ENCODE data around the gene EZH1.
"Not testable (repeated sequence)": the region's sequence is repeated elsewhere in the genome, so short reads cannot be mapped to it uniquely, and the experiment has no call there.

EZH1 gene

DNA sequence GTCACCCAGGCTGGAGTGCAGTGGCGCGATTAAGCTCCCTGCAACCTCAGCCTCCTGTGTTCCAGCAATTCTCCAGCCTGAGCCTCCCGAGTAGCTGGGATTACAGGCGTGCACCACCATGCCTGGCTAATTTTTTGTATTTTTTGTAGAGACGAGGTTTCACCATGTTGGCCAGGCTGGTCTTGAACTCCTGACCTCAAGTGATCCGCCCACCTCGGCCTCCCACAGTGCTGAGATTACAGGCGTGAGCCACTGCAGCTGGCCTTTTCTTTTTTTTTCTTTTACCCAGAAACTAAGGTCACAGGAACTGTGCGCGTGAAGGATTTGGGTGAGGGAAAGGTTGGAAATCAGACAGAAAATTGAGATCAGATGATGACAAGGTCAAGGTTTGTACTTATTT lies 25.1 kb upstream of the EZH1 start:
- FAIRE-seq = not testable (repeated sequence)

DNA sequence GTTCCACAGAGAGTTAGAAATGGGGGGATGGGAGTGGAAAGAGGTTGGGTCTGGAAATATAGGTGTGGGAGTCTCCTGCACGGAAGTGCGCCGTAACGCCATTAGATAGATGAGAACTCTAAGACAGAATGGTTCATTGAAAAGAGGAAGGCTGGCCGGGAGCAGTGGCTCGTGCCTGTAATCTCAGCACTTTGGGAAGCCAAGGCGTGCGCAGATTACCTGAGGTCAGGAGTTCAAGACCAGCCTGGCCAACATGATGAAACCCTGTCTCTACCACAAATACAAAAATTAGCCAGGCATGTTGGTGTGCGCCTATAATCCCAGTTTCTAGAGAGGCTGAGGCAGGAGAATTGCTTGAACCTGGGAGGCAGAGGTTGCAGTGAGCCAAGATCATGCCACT lies 23.2 kb upstream of the EZH1 start:
- not testable (repeated sequence) for FAIRE-seq

DNA sequence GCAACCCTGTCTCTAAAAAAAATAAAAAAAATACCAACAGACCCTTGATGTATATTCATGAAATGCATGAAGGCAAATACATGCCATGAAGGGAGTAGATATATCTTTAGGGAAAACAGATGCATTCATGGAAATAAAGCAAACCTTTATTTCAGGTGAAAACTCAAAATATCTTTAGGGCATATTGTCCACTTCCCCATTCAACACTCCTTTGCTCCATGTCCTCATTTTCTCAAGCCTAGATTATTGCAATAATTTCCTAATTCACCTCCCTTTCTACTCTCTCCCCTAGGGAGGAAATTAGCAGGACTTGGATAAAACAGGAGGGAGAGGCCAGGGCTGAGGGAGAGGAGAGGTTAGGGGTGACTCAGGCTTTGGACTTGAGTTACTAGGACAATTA lies 22.7 kb upstream of the EZH1 start:
- no peak for FAIRE-seq

DNA sequence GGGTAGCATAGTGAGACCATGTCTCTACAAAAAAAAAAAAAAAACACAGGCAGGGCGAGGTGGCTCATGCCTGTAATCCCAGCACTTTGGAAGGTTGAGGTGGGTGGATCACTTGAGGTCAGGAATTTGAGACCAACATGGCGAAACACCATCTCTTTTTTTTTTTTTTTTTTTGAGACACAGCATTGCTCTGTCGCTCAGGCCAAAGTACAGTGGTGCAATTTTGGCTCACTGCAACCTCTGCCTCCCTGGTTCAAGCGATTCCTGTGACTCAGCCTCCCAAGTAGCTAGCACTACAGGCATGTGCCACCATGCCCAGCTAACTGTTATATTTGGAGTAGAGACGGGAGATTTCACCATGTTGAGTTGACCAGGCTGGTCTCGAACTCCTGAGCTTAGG lies 21.3 kb upstream of the EZH1 start:
- FAIRE-seq = no peak

DNA sequence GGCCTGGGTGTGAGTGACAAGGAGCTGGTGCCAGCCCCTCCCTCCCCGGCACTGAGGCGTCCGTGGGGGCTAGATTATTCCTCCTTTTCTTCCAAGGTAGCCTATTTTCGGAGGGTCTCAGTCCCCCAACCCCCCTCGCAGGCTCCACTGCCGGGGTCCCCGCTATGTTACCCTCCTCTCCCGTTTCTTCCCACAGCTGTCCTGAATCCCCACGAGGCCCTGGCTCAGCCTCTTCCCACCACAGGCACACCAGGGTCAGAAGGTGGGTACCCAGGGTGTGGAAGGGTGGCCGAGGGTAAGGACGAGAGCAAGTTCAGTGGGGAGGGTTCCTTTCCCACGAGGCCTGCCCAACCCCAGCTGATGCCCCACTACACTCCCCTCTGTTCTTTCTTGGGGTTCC lies 16.8 kb upstream of the EZH1 start:
- no peak for FAIRE-seq

DNA sequence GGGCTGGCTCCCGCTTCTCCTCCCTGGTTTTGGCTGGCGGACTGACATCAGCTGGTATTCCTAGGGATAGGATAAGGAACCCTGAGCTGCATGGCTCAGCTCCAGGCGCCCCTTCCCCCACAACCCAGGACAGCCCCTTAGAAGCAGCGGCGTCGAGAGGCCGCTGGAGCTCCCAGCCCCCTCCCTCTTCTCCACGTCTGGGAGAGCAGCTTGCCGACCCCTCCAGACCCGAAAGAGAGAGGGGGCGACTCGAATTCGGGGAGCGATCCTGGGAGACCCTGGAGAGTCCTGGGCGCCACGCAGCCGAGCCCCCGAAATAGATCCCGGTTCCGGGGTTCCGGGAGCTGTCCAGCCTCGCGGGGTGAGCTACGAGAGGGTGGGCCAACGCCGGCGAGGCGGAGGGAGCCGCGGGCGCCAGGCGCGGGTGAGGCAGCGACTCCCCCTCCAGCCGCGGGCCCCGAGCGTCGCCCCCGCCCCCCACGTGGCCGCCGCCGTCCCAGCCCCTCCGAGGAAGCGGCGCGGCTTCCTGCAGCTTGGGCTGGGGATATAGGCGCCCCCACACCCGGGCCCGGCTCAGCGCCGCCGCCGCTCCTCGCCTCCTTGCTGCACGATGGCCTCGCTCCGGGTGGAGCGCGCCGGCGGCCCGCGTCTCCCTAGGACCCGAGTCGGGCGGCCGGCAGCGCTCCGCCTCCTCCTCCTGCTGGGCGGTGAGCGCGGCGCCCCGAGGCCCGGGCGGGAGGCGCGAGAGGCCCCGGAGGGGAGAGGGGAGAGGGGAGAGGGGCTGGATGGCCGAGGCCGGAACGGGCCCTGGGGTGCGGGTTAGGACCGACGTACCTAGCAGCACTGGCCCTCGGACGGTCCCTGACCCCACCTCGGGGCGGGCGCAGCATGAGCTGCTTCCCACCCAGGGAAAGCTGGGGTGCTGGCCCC lies 16.1 kb upstream of the EZH1 start, which contains the start of gene RAMP2:
TSS of gene RAMP2 (plus strand) at position 576 of the 930 bp plus-strand sequence. CDS start at position 611, 35 bp downstream.
- FAIRE-seq = no peak

DNA sequence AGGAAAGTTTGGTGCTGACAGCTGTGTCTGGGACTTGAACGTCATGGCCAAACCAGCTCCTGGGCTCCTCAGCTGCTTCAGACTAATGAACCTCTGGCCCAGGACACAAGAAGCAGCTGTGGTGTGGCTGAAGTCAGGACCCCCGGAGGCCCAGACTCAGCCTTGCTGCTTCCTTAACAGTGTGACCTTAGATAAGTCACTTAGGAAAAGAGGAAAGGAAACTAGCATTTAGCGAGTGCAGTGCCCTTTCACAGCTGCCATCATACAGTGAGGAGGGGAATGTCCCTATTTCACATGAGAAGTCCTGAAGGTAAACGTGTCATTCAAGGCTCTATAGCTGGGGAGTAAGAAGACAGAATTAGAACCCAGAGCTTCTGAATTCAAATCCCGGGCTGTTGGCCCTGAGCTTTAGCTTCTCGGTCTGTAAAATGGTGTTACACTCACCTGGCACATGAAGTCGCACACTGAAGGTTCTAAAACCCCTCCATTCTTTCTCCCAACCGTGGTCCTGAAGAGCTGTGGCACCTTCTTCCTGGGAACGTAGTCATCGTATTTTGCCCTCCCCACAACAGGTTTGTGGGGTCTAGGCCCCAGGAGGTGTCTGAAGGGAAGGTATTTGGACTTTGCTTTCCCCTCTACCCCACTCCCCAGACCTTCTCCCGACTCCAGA lies 15.3 kb upstream of the EZH1 start:
- FAIRE-seq = no peak

DNA sequence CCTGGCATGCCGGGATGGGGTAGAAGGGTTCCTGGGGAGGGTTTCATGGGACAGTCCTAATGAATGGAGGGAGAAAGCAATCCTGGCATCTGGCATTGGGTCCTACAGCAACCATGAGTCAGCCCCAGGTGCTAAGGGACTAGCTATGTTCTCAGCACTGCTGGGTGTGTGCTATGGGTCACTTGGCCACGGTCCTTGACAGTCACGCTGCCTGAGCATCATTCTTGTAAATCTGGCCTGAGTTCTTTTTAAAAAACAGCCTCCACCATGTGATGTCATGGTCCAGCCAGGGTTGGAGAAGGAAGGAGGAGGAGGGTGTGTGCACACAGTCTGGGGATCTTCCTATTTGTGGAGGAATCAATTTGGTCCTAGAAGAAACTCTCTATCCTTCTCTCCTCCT lies 9.9 kb upstream of the EZH1 start:
- no peak for FAIRE-seq

DNA sequence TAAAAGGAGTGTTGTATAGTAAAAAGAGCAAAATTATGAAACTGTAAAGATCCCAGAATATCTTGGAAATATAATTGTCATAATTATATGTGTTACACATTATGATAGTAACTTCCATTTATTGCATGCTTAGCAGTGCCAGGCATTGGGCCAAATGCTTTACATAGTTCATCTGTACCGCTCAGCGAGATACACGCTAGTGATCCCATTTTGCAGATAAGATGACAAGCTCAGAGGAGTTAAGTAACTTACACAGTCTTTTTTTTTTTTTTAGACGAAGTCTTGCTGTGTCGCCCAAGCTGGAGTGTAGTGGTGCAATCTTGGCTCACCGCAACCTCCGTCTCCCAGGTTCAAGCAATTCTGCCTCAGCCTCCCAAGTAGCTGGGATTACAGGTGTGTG lies 6.8 kb upstream of the EZH1 start:
- no peak for FAIRE-seq

DNA sequence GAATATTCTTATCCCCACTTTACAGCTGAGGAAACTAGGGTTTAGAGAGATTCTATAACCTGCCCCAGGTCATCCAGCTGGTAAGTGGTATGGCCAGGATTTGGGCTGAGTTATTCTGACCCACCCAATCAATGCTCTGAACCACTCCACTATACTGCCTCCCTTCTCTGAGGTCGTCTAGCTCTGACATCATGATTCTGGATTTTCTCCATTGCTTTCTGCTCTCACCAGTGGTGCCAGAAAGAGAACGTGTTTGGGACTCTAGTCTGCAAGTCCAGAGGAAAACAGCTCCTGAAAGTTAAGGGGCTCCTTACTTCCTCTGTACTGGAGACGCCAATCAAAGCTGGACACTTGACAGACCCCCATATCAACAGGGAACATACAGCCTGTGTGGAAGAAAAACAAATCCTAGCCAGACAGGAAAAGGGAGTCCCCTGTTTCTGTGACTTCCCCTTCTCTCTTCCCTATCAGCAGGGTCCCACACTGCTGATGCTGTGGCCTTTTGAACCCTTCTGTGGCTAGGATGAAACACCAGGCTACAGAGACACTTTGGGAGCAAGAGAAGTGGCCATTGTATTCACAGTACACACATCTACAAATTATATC lies 6.0 kb upstream of the EZH1 start:
- no peak for FAIRE-seq

DNA sequence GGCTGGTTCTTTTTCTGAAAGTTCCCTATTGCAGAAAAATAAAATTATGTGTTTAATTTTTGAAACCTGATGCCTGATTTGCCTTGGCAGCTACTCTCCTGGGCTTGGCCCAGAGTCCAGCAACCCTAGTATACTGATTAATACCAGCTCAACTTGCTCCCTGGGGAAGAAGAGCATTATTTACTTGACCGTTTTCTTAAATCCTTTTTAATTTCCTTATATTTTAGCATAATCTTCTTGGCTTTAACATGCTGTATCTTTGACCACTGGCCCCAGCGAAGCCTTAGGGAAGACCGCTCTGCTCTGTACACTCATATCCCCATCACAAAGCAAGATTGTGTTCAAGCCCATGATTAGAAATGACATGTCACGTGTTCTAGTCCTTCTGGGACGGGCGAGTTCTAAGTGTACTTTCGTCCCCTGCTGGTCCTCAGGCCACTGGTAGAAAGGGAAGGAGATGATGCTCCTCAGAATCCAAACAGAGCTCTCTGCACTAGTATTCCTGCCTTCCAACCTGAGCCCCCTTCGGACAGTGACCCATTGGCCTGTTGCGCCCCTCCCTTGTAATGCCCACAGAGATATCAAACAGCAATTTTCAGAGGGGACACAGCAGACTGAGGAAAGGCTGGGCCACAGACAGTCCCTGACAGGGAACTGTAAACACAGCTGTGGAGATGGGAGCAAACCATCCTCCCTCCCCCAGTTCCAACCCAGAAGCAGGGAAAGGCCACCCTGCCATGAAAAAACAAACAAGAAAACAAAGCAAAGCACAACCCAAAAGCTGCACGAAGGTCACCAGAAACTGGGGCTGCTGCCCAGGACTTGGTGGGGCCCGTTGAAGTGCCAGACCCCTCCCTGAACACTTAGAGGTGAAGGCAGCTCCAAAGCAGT lies 4.3 kb upstream of the EZH1 start:
- FAIRE-seq = no peak

DNA sequence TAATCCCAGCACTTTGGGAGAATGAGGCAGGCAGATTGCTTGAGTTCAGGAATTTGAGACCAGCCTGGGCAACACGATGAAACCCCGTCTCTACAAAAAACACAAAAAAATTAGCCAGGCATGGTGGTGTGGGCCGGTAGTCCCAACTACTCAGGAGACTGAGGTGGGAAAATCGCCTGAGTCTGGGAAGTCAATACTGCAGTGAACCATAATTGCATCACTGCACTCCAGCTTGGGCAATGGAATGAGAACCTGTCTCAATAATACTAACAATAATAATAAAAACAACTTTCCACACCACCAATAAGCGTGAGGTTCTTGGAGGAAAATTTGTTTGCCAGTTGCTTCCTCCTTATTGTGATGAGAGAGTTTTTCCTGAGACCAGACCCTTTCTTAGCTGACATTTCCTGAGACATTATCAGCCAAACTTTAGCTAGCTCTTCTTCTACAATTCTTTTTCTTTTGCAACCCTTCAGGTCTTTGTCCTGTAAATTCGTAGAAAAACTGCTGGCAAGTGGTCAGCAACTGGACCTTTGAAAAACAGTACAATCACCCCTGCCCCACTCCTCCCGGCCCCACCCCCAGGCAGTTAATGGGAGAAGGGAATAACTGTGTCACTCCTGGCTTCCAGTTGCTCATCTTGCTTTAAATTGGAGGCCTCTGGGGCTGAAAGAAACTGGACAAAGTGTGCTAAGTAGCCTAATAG lies 3.5 kb upstream of the EZH1 start:
- no peak for FAIRE-seq

DNA sequence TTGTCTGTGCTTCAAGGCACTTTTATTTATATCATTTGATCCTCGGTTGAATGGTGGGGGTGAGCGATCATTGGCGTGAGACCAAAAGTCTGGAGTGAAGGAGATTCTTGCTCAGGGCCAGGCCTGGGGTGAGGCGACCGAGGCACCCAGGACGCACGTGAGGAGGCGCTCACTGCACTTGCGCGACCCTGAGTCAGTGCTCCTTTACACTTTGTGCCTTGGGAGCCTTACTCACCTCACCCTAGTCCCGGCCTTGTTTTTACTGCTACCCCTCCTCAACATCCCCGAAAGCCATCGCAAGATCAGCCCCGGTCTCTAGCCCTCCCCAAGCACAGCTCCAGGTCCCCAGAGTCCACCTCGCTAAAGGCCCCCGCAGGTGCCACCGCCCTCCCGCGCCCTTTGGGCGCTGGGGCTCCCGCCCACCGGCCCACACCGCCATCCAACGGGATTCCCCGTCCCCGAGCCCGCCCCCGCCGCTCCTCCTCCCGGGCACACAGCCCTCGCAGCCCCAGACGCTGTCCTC lies 496 bp downstream of the EZH1 start:
- no peak for FAIRE-seq

DNA sequence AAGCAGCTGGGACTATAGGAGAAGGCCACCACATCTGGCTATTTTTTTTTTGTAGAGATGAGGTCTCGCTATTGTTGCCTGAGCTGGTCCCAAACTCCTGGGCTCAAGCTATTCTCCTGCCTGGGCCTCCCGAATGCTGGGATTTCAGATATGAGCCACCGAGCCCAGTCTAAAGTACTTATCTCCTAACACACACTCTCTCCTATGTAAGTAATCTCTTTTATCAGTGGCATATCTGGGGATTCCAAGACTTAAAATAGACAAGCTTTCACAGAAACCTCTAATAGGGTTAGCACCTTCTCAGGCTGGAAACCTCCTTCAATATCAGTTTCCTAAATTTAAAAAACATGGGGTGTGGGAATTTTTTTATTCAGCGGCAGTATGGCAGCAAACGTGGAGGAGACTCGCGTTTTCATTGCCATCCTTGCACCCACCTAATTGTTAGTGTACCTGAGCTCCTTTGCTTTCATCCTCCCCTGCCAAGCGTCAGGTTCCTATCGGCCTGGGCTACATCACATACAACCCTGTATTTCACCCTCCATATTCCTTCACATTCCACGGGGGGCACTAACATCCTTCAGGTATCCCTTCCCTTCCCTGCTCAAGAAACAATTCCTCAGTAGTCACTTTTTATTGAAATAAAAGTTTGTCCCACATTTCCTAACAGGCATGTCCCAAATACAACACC lies 1.1 kb downstream of the EZH1 start:
- FAIRE-seq = no peak

DNA sequence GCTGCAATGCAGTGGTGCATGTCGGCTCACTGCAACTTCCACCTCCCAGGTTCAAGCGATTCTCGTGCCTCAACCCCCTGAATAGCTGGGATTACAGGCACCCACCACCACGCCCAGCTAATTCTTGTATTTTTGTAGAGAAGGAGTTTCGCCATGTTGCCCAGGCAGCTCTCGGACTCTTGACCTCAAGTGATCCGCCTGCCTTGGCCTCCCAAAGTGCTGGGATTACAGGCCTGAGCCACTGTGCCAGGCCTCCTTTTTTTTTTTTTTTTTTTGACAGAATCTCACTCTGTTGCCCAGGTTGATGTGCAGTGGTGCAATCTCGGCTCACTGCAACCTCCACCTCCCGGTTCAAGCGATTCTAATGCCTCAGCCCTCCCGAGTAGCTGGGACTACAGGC lies 1.9 kb downstream of the EZH1 start:
- not testable (repeated sequence) for FAIRE-seq

DNA sequence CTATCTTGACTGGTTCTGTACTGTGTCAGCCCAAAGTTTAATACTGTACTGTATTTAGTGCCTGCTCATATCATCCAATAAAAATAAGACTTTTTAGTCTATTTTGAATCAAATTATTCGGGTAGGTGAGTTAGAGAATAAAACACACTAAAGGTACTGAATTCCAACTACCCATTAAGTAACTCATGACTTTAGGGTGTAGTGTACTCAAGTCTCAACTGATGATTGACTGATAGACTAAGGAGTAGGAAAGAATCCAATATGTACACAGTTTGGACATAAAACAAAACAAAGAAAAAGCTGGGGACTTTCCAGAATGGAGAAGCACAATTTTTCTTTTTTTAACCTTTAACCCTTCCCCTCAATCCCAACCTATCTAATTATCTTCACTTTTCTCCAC lies 4.1 kb downstream of the EZH1 start:
- FAIRE-seq = no peak

DNA sequence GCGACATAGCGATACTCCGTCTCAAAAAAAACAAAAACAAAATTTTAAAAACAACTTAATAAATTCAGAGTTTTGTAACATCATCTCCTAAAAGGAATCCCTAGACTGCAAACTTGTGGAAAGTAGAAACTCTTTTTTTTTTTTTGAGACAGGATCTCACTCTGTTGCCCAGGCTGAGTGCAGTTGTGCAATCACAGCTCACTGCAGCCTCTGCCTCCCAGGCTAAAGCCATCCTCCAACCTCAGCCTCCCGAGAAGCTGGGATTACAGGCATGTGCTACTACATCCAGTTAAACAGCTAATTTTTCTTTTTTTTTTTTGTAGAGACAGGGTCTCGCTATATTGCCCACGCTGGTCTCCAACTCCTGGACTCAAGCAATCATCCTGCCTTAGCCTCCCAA lies 19.7 kb downstream of the EZH1 start:
- no peak for FAIRE-seq

DNA sequence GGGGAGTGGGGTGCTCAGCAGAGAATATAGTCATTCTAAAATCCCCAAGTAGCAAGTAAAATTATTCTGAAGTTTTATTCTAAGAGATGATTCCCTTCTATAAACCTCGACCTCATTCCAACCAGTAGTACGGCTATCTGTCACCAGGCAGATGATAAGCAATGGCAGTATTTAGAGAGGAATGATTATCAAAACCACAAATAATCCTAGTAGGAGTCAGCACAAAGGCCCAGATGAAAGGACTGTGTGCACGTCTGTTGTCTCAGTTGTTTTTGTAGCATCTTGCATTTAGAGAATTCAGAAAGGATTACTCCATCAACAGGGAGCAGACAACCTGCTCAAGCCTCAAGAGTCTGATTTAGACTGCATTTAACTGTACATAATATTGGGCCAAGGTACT lies 21.2 kb downstream of the EZH1 start:
- no peak for FAIRE-seq

DNA sequence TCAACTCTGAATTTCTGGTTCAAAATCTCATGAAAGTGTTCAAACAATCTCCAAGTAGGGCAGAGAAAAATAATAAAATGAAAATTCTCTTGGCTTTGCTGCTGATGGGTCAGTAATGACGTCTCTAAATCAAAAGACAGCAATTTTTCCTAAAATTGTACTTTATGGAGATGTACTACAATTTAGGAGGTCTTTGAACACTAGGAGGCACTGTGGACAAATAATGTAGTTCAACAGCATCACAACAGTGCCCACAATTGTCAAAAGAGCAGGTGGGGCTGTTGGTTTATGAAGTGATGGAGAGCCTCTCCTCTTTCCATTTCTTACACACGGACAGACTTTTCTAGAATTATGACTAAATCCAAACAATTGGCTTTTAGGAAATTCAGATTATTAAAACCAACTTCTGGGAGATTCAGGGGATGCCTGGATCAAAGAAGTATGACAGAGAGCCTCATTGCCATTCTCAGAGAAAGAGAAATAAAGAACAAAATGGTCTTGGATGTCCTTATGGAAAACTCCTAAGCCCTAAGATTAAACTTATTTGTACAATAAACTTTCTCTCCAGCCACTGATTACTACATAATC lies 23.8 kb downstream of the EZH1 start:
- no peak for FAIRE-seq

DNA sequence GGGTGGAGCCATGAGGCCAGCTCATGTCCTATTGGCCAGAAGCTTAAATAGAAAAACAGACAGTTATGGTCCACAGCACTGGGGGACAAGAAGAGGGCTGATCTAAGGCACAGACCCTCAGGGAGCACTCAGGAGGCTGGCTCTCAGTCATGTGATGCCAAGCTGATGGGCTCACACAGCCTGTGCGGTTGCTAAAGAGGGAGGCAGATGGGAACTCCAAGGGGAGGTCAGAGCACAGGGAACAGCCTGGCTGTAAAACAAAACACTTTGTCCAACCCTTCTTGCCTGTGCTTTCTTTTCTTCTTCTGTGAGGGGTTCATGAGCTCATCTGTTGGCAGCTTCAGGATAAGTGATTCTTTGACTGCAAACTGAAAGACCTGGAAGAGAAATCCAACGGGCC lies 35.3 kb downstream of the EZH1 start:
- no peak for FAIRE-seq

DNA sequence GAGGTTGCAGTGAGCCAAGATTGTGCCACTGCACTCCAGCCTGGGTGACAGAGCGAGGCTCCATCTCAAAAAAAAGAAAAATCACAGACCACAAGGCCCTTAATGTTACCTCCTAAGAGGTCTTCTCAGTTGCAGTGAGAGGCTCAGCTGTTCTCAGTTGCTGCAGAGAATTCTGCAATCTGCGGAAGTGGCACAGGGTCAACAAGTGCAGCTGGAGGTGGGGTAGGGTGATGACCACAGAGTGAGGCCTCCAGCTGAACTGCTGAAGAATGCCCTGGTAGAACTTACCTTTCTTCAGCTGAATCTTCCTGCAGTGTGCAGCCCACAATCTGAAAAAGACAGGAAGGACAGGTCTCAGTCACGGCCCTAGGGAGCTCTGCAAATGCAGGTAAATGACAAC lies 36.3 kb downstream of the EZH1 start:
- no peak for FAIRE-seq
